Memory B cell (primary cell): ENCODE measurements around the gene FLNB.

Experiments
- ATAC-seq: fragments of 150-1000 bp; cut with Tn5 transposase; 2 replicates; pipeline ENCODE4 v1.10.0; 2021; ENCODE audit warnings: low read depth, mild to moderate bottlenecking, moderate library complexity
- DNase-seq, 2 donors: peaks; one replicate each; pipeline ENCODE4 v3.0.0; 2022; ENCODE audit warnings: low spot score in 2 of 2
- H3K27ac Mint-ChIP-seq: one replicate; pipeline ENCODE4 v1.8.0; 2022; ENCODE audit warnings: mild to moderate bottlenecking, moderate library complexity, mixed read lengths
- H3K27me3 Mint-ChIP-seq: one replicate; pipeline ENCODE4 v1.8.0; 2022; ENCODE audit warnings: mixed read lengths
- H3K36me3 Mint-ChIP-seq: one replicate; pipeline ENCODE4 v1.8.0; 2022; ENCODE audit warnings: mild to moderate bottlenecking, mixed read lengths
- H3K4me1 Mint-ChIP-seq: one replicate; pipeline ENCODE4 v1.8.0; 2022; ENCODE audit warnings: mixed read lengths
- H3K4me3 Mint-ChIP-seq: one replicate; pipeline ENCODE4 v1.8.0; 2022; ENCODE audit warnings: mild to moderate bottlenecking, moderate library complexity, mixed read lengths
- H3K9me3 Mint-ChIP-seq: one replicate; pipeline ENCODE4 v1.8.0; 2022; ENCODE audit warnings: mixed read lengths

FLNB gene

DNA sequence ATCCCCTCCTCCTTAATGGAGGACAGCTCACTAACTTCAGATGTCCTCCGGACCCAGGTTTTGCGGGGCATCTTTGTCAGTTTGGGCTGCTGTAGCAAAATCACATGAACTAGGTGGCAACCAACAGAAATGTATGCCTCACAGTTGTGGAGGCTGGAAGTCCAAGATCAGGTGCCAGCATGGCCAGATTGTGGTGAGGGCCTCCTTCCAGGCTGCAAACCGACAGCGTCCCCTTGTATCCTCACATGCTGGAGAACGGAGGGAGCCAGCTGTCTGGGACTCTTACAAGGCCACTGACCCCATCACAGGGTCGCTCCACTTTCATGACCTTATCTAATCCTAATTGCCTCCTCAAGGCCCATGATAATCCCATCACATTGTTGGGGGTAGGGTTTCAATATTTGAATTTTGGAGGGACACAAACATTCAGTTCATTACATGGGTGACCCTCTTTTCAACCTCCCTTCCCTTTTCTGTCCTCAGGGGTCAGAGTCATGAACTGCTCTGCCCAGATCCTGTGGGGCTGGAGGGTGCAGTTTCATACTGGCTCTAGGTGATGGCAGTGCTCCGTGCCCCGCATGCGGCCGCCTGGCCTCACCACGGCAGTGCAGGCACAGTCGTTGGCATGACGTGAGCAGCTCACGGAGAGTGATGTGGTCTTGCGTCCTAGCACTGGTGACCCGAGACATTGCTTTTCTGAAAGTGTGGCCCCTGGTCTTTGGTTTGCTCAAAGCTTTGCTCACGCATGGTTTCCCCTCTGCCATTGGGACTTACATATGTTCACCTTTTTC is 144.2 kb downstream of the FLNB start:
- DNase-seq: no peak
- Mint-ChIP-seq H3K4me1 (no peaks in the 10 kb centered on the region), H3K36me3 (peaks cover 38% of the 10 kb centered on the region), H3K9me3 (no peaks in the 10 kb centered on the region), H3K27me3 (no peaks in the 10 kb centered on the region), H3K4me3 (no peak overlapping the region), H3K27ac (no peak overlapping the region)
- ATAC-seq: no peak

DNA sequence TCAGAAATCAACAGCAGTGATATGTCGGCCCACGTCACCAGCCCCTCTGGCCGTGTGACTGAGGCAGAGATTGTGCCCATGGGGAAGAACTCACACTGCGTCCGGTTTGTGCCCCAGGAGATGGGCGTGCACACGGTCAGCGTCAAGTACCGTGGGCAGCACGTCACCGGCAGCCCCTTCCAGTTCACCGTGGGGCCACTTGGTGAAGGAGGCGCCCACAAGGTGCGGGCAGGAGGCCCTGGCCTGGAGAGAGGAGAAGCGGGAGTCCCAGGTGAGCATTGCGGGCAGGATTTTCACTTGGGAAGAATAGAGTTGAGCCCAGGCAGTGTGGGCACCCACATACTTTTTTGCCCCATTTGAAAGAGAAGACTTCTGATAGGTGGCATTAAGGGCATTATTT is 145.1 kb downstream of the FLNB start:
- no peaks in the 10 kb centered on the region for H3K4me1 Mint-ChIP-seq
- ATAC-seq: no peak
- H3K27ac Mint-ChIP-seq: no peak overlapping the region
- no peak overlapping the region for H3K4me3 Mint-ChIP-seq
- no peak for DNase-seq
- no peaks in the 10 kb centered on the region for H3K27me3 Mint-ChIP-seq
- peaks cover 35% of the 10 kb centered on the region for H3K36me3 Mint-ChIP-seq
- H3K9me3 Mint-ChIP-seq: no peaks in the 10 kb centered on the region

DNA sequence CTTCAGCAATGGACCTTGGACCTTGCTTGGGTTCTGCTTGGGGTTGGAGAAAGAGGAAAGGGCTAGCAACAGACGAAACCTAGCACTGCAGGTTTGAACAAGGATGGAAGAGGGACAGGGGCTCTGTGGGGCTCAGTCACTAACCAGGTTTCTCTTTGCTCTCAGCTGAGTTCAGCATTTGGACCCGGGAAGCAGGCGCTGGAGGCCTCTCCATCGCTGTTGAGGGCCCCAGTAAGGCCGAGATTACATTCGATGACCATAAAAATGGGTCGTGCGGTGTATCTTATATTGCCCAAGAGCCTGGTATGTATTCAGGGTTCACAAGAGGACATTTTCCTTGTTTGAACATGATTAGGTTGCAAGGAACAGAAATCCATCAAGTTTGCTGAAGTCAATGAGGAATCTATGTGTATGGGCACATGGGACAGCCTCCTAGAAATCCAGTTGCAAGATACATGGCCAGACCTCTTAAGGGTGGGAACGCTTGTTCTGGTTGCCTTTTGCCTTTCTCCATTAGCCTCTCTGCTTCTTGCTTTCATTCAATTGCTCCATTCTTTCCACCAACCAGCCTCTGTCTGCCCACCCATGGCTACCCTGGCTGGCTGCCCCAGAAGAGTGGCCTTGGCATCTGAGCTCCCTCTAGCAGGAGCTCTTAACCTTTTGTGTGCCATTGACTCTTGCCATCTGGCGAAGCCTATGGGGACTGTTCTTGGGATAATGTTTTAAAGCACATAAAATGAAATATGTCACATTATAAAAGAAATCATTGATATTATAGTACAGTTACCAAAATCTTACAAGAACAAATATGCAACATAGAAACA is 146.6 kb downstream of the FLNB start:
- ATAC-seq (no peak), DNase-seq (no peak)
- Mint-ChIP-seq H3K27me3 (no peaks in the 10 kb centered on the region), H3K4me1 (no peaks in the 10 kb centered on the region), H3K9me3 (no peaks in the 10 kb centered on the region), H3K36me3 (peaks cover 25% of the 10 kb centered on the region), H3K27ac (no peak overlapping the region), H3K4me3 (no peak overlapping the region)

DNA sequence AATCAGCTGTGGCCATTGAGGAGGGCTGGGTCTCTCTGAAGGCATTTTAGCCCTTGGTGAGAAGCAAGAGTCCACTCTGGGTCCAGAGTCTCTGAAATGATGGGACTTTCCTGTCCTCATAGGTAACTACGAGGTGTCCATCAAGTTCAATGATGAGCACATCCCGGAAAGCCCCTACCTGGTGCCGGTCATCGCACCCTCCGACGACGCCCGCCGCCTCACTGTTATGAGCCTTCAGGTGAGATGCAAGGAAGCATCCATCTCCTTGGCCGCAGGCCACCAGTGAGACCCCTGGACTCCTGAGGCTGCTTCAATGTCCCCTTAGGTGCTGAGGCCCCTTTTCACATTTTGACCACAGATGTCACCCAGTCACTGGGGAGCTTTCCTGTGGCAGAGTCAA is 147.6 kb downstream of the FLNB start:
- H3K27me3 Mint-ChIP-seq: no peaks in the 10 kb centered on the region
- peaks cover 30% of the 10 kb centered on the region for H3K36me3 Mint-ChIP-seq
- ATAC-seq: no peak

DNA sequence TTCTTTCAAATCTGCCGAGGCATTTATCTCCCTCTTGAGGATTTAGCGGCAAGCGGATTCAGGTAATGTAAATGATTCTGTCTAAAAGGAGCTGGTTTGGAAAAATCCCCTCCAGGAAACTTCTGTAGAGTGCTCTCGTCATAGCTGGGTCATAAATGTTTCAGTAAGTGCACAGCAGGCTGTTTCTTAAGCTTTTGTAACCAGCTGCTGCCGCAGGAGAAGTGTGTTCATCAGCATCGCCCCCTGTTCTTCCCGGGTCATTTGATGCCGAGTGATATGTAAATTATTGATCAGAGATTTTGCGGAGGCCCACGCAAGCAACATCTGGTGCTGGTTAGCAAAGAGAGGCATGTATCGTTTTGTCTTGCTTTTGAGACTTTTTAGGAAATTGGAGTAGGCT is 149.5 kb downstream of the FLNB start:
- Mint-ChIP-seq H3K27me3 (no peaks in the 10 kb centered on the region), H3K9me3 (no peaks in the 10 kb centered on the region), H3K36me3 (peaks cover 33% of the 10 kb centered on the region), H3K4me1 (no peaks in the 10 kb centered on the region), H3K27ac (no peak overlapping the region), H3K4me3 (no peak overlapping the region)
- ATAC-seq (no peak), DNase-seq (no peak)

More for the DNA sequence above, 147.6 kb downstream of the FLNB start:
- DNase-seq: no peak
- no peaks in the 10 kb centered on the region for H3K9me3 Mint-ChIP-seq
- H3K4me3 Mint-ChIP-seq: no peak overlapping the region
- no peaks in the 10 kb centered on the region for H3K4me1 Mint-ChIP-seq
- no peak overlapping the region for H3K27ac Mint-ChIP-seq

DNA sequence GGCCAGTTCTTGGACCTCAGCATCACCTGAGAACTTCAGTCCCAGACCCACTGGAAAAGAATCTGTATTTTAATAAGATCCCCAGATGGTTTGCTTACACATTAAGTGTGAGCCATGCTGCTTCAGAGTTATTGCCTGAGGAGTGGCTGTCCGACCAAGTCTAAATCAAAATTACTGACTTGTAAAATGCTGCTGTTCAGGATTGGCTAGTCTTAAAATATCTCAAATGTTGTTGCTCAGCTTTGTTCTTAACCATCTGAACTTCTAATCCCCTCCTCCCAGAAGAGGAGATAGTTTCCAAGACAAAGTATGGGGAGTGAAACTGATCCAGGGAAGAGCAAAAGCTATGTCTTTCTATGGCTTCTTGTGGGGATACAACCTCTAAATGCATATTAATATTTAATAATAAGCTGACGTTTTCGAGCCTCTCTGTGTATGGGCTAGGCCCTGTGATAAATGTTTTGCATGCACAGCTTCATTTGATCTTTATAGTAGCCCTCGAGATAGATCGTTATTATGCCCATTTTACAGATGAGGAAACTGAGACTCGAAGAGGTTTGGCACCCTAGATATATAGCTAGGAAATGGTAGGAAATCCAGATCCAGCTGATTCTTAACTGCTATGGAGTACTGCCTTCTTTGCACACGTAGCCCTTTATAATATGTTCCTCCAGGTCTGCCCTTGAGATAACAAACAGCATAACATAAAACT is 150.4 kb downstream of the FLNB start:
- Mint-ChIP-seq H3K27me3 (no peaks in the 10 kb centered on the region), H3K36me3 (peaks cover 34% of the 10 kb centered on the region), H3K27ac (no peak overlapping the region), H3K4me1 (no peaks in the 10 kb centered on the region), H3K4me3 (no peak overlapping the region), H3K9me3 (no peaks in the 10 kb centered on the region)
- DNase-seq (no peak), ATAC-seq (no peak)

DNA sequence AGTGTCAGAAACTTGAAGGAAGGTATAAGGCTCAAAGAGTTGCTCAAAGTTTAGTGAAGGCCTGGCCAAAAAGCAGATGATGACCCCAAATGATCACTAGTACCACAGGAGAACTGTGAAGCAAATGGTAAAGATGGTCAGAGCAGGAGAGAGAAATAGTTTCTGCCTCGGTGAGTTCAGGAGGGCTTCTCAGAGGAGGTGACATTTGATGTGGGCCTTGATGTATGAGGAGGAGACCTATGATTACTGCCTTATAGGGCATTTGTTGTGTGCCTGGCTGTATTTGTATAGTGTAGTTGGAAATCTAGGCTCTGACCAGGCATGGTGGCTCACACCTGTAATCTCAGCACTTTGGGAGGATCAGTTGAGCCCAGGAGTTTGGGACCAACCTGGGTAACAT is 152.2 kb downstream of the FLNB start:
- Mint-ChIP-seq H3K4me3 (no peak overlapping the region), H3K27me3 (no peaks in the 10 kb centered on the region), H3K4me1 (no peaks in the 10 kb centered on the region), H3K27ac (no peak overlapping the region), H3K9me3 (no peaks in the 10 kb centered on the region), H3K36me3 (peaks cover 36% of the 10 kb centered on the region)
- no peak for DNase-seq
- no peak for ATAC-seq

DNA sequence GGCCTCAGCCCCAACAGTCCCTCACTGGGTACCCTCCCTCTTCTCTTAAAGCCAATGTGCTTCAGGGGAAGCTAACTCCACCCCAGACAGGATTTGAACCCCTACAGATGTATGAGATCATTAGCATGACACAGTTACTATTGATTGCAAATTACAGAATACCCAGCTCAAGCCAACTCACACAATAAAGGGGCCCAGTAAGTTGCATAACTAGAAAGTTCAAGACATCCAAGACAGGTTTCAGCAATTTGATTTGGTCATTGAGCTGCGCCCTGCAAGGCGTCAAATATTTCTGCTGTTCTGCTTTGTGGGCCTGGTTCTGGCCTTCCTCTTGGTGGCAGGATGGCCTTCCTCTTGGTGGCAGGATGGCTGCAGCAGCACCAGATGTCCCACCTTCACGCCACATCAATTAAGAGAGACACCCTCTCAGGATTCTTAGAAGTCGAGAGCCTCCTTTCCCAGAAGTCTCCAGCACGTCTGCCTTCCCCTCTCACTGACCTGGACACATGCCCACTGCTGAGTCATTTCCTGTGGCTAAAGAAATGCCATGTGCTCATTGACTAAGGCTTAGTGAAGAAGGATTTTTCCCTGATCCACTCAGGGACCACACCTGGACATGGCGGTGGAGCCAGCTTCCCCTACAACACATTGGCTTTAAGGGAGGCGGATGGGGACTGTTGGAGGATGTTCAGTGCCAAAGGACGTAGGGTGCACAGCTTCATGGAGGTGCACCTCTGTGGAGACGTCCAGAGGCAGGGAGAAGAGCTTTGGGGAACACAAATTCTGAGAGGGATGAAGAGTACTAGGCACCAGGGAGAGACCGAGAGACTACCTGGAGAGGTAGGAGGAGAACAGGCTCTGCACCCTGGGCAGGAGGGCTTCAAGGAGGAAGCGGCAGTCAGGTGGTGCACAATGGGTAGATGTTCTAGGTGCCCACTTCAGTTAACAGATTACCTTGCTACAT is 153.5 kb downstream of the FLNB start:
- DNase-seq: no peak
- Mint-ChIP-seq H3K36me3 (peaks cover 35% of the 10 kb centered on the region), H3K27me3 (no peaks in the 10 kb centered on the region), H3K9me3 (no peaks in the 10 kb centered on the region), H3K4me3 (no peak overlapping the region), H3K27ac (no peak overlapping the region), H3K4me1 (no peaks in the 10 kb centered on the region)
- no peak for ATAC-seq

DNA sequence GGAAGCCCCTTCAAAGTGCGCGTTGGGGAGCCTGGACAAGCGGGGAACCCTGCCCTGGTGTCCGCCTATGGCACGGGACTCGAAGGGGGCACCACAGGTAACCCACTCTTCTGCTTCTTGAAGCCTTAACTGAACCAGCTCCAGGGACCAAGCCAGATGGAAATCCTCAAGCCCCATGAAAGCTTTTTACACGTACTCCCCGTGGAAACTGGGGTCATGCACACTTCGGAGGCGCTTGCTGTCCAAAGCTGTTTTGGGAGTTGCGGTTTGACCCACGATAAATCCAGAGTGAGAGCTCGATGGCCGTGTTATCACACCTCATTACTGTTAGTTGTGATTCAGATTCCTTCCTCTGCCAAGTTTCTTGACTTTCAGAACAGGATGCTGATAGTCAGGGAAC is 155.0 kb downstream of the FLNB start:
- Mint-ChIP-seq H3K36me3 (peaks cover 30% of the 10 kb centered on the region), H3K9me3 (no peaks in the 10 kb centered on the region), H3K4me3 (no peak overlapping the region), H3K27ac (no peak overlapping the region), H3K4me1 (no peaks in the 10 kb centered on the region), H3K27me3 (no peaks in the 10 kb centered on the region)
- ATAC-seq (no peak), DNase-seq (no peak)

DNA sequence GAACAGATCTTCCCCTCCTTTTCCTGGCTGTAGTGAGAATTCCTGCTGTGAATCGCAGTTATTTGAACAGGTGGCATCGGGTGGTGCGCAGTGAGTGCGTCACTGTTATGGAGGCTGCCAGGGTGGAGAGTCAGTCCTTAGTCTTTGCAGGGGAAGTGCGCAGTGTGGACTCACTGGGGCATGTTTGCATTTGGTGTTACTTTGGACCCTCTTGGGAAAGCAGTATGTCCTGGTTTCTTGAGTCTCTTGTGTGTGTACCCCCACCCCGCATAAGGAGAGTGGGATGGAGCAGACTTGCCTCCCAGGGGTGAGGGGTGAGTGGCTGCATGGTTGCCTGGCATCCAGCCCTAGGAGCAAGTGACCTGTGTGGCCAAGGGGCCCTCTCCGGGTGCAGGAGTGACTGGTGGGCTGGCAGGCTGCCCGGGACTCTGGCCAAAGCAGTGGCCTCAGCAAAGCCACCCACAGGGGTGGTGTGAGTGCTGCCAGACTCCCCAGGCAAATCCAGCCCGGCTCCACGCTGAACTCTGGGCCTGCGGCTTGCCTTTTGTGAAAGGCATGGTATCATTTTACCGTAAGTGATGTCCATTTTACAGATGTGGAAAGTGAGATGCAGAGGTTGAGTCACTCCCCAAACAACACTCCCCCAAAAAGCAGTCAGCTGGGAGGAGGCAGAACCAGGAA is 156.1 kb downstream of the FLNB start:
- ATAC-seq (no peak), DNase-seq (no peak)
- H3K4me3 Mint-ChIP-seq: no peak overlapping the region
- peaks cover 32% of the 10 kb centered on the region for H3K36me3 Mint-ChIP-seq
- H3K27ac Mint-ChIP-seq: no peak overlapping the region
- H3K4me1 Mint-ChIP-seq: no peaks in the 10 kb centered on the region
- H3K27me3 Mint-ChIP-seq: no peaks in the 10 kb centered on the region
- H3K9me3 Mint-ChIP-seq: no peaks in the 10 kb centered on the region

DNA sequence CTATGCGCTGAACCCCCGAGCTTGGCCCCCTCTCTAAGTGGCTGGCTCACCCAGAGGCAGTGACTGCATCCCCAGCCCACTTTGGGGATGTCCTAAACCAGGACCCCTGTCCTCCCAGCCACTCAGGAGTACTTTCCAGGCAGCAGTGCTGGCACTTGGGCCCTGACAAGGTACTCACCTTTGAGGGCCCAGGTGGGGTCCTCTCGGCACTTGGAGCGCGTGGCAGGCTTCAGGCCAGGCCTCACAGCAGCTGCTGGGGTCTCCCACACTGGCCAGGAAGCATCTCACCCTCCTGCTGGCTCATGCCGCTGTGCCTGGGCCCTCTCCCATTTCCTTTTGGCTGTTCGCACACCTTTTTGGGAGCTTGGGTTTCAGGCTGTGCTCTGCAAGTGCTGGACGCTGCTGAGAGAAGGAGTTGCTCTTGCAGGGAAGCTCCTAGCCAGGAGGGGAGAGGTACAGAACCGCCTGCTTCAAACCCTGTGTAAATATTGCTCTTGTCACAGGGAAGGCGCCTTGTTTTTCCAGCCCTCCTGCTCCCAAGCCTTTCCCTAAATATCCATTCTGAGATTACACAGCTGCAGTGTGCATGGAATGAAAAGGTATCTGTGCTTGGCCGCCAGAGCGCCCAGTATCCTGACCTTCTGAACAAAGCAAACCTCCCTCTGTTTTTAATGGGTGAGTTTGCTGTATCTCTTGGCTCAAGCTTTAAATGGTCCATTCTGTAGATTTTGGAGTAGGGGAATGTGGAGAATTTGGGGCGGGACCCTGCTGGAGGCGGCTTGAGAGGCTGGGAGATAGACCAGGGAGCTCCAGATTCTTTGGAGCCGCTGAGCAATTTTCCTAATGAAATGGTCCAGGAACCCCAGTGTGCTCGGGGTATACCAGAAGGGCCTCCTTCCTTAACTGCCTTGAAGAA is 156.9 kb downstream of the FLNB start:
- Mint-ChIP-seq H3K9me3 (no peaks in the 10 kb centered on the region), H3K4me1 (no peaks in the 10 kb centered on the region), H3K36me3 (peaks cover 35% of the 10 kb centered on the region), H3K27me3 (no peaks in the 10 kb centered on the region), H3K4me3 (no peak overlapping the region), H3K27ac (no peak overlapping the region)
- DNase-seq (no peak), ATAC-seq (no peak)
